NOMO-1 treated with dmso at 0.1 percent for 144 hours (cell line): Measurements from ENCODE around the gene ITIH3.
A peak's percentile ranks its signal among the peaks of the same experiment; 100 is the strongest.

ENCODE experiments used
- DNase-seq: peaks from one replicate; lab custom pipeline; 2025; ENCODE audit not compliant: unreplicated experiment; lab: John Stamatoyannopoulos, UW

The ITIH3 gene

GRCh38 chr3:52779011-52779836, 15.4 kb upstream of the ITIH3 start:
- DNase-seq = peak; percentile 55

- no peak for DNase-seq
Measured at GRCh38 chr3:52779837-52780585, 14.6 kb upstream of the ITIH3 start.

- DNase-seq = no peak
Measured at GRCh38 chr3:52781741-52782140, 12.9 kb upstream of the ITIH3 start.

- no peak for DNase-seq
Measured at GRCh38 chr3:52782412-52783210, 12.0 kb upstream of the ITIH3 start.

- DNase-seq = no peak
Measured at GRCh38 chr3:52783211-52783555, 11.4 kb upstream of the ITIH3 start.

GRCh38 chr3:52784021-52784621, 10.5 kb upstream of the ITIH3 start:
- no peak for DNase-seq

- no peak for DNase-seq
Measured at GRCh38 chr3:52784931-52785590, 9.5 kb upstream of the ITIH3 start.

GRCh38 chr3:52786330-52787215, 8.0 kb upstream of the ITIH3 start:
- no peak for DNase-seq

GRCh38 chr3:52787246-52787645, 7.3 kb upstream of the ITIH3 start:
- no peak for DNase-seq

GRCh38 chr3:52787672-52788625, 6.6 kb upstream of the ITIH3 start:
- DNase-seq = no peak

- no peak for DNase-seq
Measured at GRCh38 chr3:52788890-52789745, 5.5 kb upstream of the ITIH3 start.

GRCh38 chr3:52789746-52790040, 4.9 kb upstream of the ITIH3 start:
- no peak for DNase-seq

GRCh38 chr3:52790337-52790736, 4.3 kb upstream of the ITIH3 start:
- no peak for DNase-seq

- no peak for DNase-seq
Measured at GRCh38 chr3:52790741-52791140, 3.9 kb upstream of the ITIH3 start.

GRCh38 chr3:52791366-52791765, 3.2 kb upstream of the ITIH3 start:
- DNase-seq = no peak

- DNase-seq = no peak
Measured at GRCh38 chr3:52791928-52792327, 2.7 kb upstream of the ITIH3 start.

- no peak for DNase-seq
Measured at GRCh38 chr3:52792413-52792812, 2.2 kb upstream of the ITIH3 start.
